PC-3 (cell line): Measurements from ENCODE around the gene LRRC39. TPM values are rescaled to one million over a fixed set of nuclear protein-coding genes. Genes with fewer than 3 reads are reported as not detected.

Source experiments
- ATAC-seq: fragments of 200-7000 bp; cut with Tn5 transposase; 2 replicates; pipeline ENCODE4 v1.9.1; 2020; ENCODE audit warnings: mild to moderate bottlenecking, moderate library complexity
- BruUV-seq: library from RNA; stranded (reverse); fragments of 400-500 nt; replicated peaks from 2 replicates; lab custom pipeline; 2021; lab: Mats Ljungman, UMichigan
- CTCF ChIA-PET: fragments of 300-600 bp; sonication (Branson Sonifier 250); formaldehyde crosslinking; loops from one replicate; lab custom pipeline; 2022; ENCODE audit warnings: antibody characterized with exemption; lab: Charles Lee
- POLR2A ChIA-PET: fragments of 300-600 bp; sonication (Branson Sonifier 250); formaldehyde crosslinking; loops from one replicate; lab custom pipeline; 2022; ENCODE audit warnings: antibody characterized with exemption; ENCODE audit not compliant: unreplicated experiment; lab: Charles Lee
- DNase-seq: peaks from one replicate; pipeline ENCODE4 v3.0.0-alpha.2; 2015
- H2AFZ ChIP-seq: fragments of 300-600 bp; sonication (generic); 2 replicates; pipeline ENCODE4 v1.6.0; 2016; ENCODE audit warnings: antibody characterized with exemption, low read length
- H3F3A ChIP-seq: fragments of 300-600 bp; sonication (generic); one replicate; pipeline ENCODE4 v1.6.0; 2017; ENCODE audit warnings: antibody characterized with exemption, low read length, control low read depth, mild to moderate bottlenecking; ENCODE audit not compliant: unreplicated experiment
- H3K27ac ChIP-seq: fragments of 300-600 bp; sonication (generic); 2 replicates; pipeline ENCODE4 v1.5.1; 2016; ENCODE audit warnings: mild to moderate bottlenecking, low read length
- H3K27me3 ChIP-seq: fragments of 300-600 bp; sonication (generic); 2 replicates; pipeline ENCODE4 v1.6.1; 2016; ENCODE audit warnings: low read length, mixed read lengths
- H3K36me3 ChIP-seq: fragments of 300-600 bp; sonication (generic); 2 replicates; pipeline ENCODE4 v1.6.1; 2016; ENCODE audit warnings: low read depth, mixed run types, low read length, mixed read lengths
- H3K4me1 ChIP-seq: fragments of 300-600 bp; sonication (generic); 2 replicates; pipeline ENCODE4 v1.5.1; 2016; ENCODE audit warnings: low read length; ENCODE audit not compliant: insufficient read depth
- H3K4me2 ChIP-seq: fragments of 300-600 bp; sonication (generic); 2 replicates; pipeline ENCODE4 v1.6.0; 2016; ENCODE audit warnings: low read length
- H3K4me3 ChIP-seq: fragments of 300-600 bp; sonication (generic); 2 replicates; pipeline ENCODE4 v1.5.1; 2016; ENCODE audit warnings: mild to moderate bottlenecking, low read length, mixed read lengths
- H3K79me2 ChIP-seq: fragments of 300-600 bp; sonication (generic); 2 replicates; pipeline ENCODE4 v1.6.1; 2017; ENCODE audit warnings: low read length, mixed read lengths
- H3K9ac ChIP-seq: fragments of 300-600 bp; sonication (generic); 2 replicates; pipeline ENCODE4 v1.6.0; 2016; ENCODE audit warnings: mild to moderate bottlenecking, low read length
- H3K9me2 ChIP-seq: fragments of 300-600 bp; sonication (generic); replicated peaks from 2 replicates; pipeline ENCODE4 v1.6.1; 2016; ENCODE audit warnings: mixed run types, low read length, mixed read lengths
- H3K9me3 ChIP-seq: fragments of 300-600 bp; sonication (generic); 2 replicates; pipeline ENCODE4 v1.6.1; 2016; ENCODE audit warnings: low read length, mixed read lengths
- H4K20me1 ChIP-seq: fragments of 300-600 bp; sonication (generic); 2 replicates; pipeline ENCODE4 v1.6.1; 2016; ENCODE audit warnings: low read length, mixed read lengths
- EZH2 ChIP-seq: fragments of 300-600 bp; sonication (generic); IDR thresholded peaks from one replicate; pipeline ENCODE4 v1.6.1; 2017; ENCODE audit warnings: antibody characterized with exemption, mild to moderate bottlenecking, low read length; ENCODE audit not compliant: unreplicated experiment
- EZH2phosphoT487 ChIP-seq: fragments of 300-600 bp; sonication (generic); IDR thresholded peaks from 2 replicates; pipeline ENCODE4 v1.6.1; 2018; ENCODE audit warnings: mild to moderate bottlenecking, antibody characterized with exemption, low read length, borderline replicate concordance
- intact Hi-C: fragments of 100-400 bp; cut with micrococcal nuclease; formaldehyde crosslinking; loops from 2 replicates; pipeline ENCODE4 v1.9.0; 2023
- total RNA-seq: library from RNA; depleted of rRNA; stranded (reverse); fragments of >200 nt; gene quantifications from 2 replicates; pipeline ENCODE4 v1.2.3, GENCODE V29; 2014
- TF ChIP-seq, protein P1 (sequence below): fragments of 300-600 bp; sonication (generic); conservative IDR thresholded peaks from 2 replicates; pipeline ENCODE4 v1.5.1; 2017; ENCODE audit warnings: antibody characterized with exemption, low read depth, mild to moderate bottlenecking, low read length

Gene LRRC39
- total RNA-seq, 1 experiment from 2014 or later = 0.84 TPM

- ChIA-PET CTCF (no interaction called here), POLR2A (no interaction called here)
- H3K9ac ChIP-seq = no peak overlapping the region
- H3K79me2 ChIP-seq = no peaks in the 10 kb centered on the region
- peaks cover 10% of the 10 kb centered on the region; the same call in 1 of the 2 replicates for H3K36me3 ChIP-seq
- H3K9me2 ChIP-seq = no peaks in the 10 kb centered on the region
- no peak overlapping the region for H3K4me3 ChIP-seq
- no peak for TF ChIP-seq EZH2phosphoT487
- no peaks in the 10 kb centered on the region for H3K9me3 ChIP-seq
- BruUV-seq = no TSS peak
- H3F3A ChIP-seq = no peaks in the 10 kb centered on the region
- no peak overlapping the region for H3K4me2 ChIP-seq
- H3K27me3 ChIP-seq = no peaks in the 10 kb centered on the region
- no peaks in the 10 kb centered on the region for H3K4me1 ChIP-seq
- no peaks in the 10 kb centered on the region for H4K20me1 ChIP-seq
- DNase-seq (no peak), ATAC-seq (no peak)
- no peak overlapping the region for H2AFZ ChIP-seq
- no peak overlapping the region for H3K27ac ChIP-seq
- intact Hi-C loops = no loop called here
Observed at GRCh38 chr1:100219457-100219856, 41.4 kb upstream of the LRRC39 start.

- Histone ChIP-seq H3K4me2 (no peak overlapping the region), H3K27ac (no peak overlapping the region), H3K4me3 (no peak overlapping the region), H3K9me2 (no peaks in the 10 kb centered on the region), H3K27me3 (no peaks in the 10 kb centered on the region), H3K79me2 (no peaks in the 10 kb centered on the region), H3K36me3 (peaks cover 13% of the 10 kb centered on the region; the same call in 1 of the 2 replicates), H2AFZ (no peak overlapping the region), H3K4me1 (no peaks in the 10 kb centered on the region), H3F3A (no peaks in the 10 kb centered on the region), H3K9ac (no peak overlapping the region), H4K20me1 (no peaks in the 10 kb centered on the region), H3K9me3 (no peaks in the 10 kb centered on the region)
- no TSS peak for BruUV-seq
- ATAC-seq = no peak
- intact Hi-C loops = no loop called here
- POLR2A ChIA-PET = no interaction called here
- CTCF ChIA-PET = no interaction called here
- TF ChIP-seq EZH2phosphoT487 = no peak
- no peak for TF ChIP-seq EZH2
- TF ChIP-seq, protein P1, sequence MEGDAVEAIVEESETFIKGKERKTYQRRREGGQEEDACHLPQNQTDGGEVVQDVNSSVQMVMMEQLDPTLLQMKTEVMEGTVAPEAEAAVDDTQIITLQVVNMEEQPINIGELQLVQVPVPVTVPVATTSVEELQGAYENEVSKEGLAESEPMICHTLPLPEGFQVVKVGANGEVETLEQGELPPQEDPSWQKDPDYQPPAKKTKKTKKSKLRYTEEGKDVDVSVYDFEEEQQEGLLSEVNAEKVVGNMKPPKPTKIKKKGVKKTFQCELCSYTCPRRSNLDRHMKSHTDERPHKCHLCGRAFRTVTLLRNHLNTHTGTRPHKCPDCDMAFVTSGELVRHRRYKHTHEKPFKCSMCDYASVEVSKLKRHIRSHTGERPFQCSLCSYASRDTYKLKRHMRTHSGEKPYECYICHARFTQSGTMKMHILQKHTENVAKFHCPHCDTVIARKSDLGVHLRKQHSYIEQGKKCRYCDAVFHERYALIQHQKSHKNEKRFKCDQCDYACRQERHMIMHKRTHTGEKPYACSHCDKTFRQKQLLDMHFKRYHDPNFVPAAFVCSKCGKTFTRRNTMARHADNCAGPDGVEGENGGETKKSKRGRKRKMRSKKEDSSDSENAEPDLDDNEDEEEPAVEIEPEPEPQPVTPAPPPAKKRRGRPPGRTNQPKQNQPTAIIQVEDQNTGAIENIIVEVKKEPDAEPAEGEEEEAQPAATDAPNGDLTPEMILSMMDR = no peak
- no peak for DNase-seq
Observed at GRCh38 chr1:100217834-100218233, 39.8 kb upstream of the LRRC39 start.

GRCh38 chr1:100215101-100215500, 37.0 kb upstream of the LRRC39 start:
- H3K4me3 ChIP-seq = no peak overlapping the region
- ChIA-PET CTCF (no interaction called here), POLR2A (no interaction called here)
- no peaks in the 10 kb centered on the region for H3K9me3 ChIP-seq
- no peak for ATAC-seq
- no peaks in the 10 kb centered on the region for H3K27me3 ChIP-seq
- peaks cover 18% of the 10 kb centered on the region; the same call in 1 of the 2 replicates for H3K36me3 ChIP-seq
- no peak overlapping the region for H3K27ac ChIP-seq
- H3K79me2 ChIP-seq = no peaks in the 10 kb centered on the region
- no peaks in the 10 kb centered on the region for H3K9me2 ChIP-seq
- BruUV-seq = no TSS peak
- no peaks in the 10 kb centered on the region for H4K20me1 ChIP-seq
- no peak overlapping the region for H3K9ac ChIP-seq
- DNase-seq = no peak
- no peak overlapping the region for H3K4me2 ChIP-seq
- TF ChIP-seq EZH2phosphoT487 = no peak
- TF ChIP-seq, protein P1 = no peak
- TF ChIP-seq EZH2 = no peak
- intact Hi-C loops = no loop called here
- no peaks in the 10 kb centered on the region for H3K4me1 ChIP-seq
- no peak overlapping the region for H2AFZ ChIP-seq
- H3F3A ChIP-seq = no peaks in the 10 kb centered on the region
